Keratinocyte (primary cell): ENCODE measurements around the gene ATP11A. TPM values are rescaled to one million over a fixed set of nuclear protein-coding genes. Genes with fewer than 3 reads are reported as not detected.

Experiments used
- DNase-seq: peaks from one replicate; pipeline ENCODE4 v3.0.0-alpha.2; 2011; ENCODE audit warnings: low read depth, missing footprints, low spot score
- FAIRE-seq: peaks from 2 replicates; lab custom pipeline; 2011; peaks lifted over from hg19 to GRCh38; lab: Jason Lieb, UNC
- H2AFZ ChIP-seq: 2 replicates; pipeline ENCODE4 v1.6.0; 2012; ENCODE audit warnings: low read length, control low read depth, inconsistent platforms; ENCODE audit not compliant: control insufficient read depth
- H3K27ac ChIP-seq: 2 replicates; pipeline ENCODE4 v1.5.1; 2011; ENCODE audit warnings: low read length; ENCODE audit not compliant: control insufficient read depth, insufficient read depth
- H3K27me3 ChIP-seq: 3 replicates; pipeline ENCODE4 v1.6.0; 2011; ENCODE audit warnings: low read length; ENCODE audit not compliant: control insufficient read depth, insufficient read depth; ENCODE audit errors: extremely low read depth
- H3K36me3 ChIP-seq, 2 experiments: 2 replicates in 1 of 2; 3 replicates in 1 of 2; pipeline ENCODE4 v1.5.1; 2011; ENCODE audit warnings: low read length in 2 of 2, mild to moderate bottlenecking in 1 of 2; ENCODE audit not compliant: control insufficient read depth in 2 of 2, insufficient read depth in 2 of 2; ENCODE audit errors: extremely low read depth in 1 of 2
- H3K4me1 ChIP-seq: 3 replicates; pipeline ENCODE4 v1.5.1; 2011; ENCODE audit warnings: low read length; ENCODE audit not compliant: control insufficient read depth, insufficient read depth; ENCODE audit errors: extremely low read depth
- H3K4me2 ChIP-seq: 3 replicates; pipeline ENCODE4 v1.6.0; 2011; ENCODE audit warnings: low read depth, low read length; ENCODE audit not compliant: control insufficient read depth, insufficient read depth; ENCODE audit errors: extremely low read depth
- H3K4me3 ChIP-seq, 3 experiments: fragments of 200-600 bp in 1 of 3; sonication (generic) in 1 of 3; 2 replicates in 2 of 3; 3 replicates in 1 of 3; pipeline ENCODE4 v1.5.1; 2011 to 2016; ENCODE audit warnings: low read length in 3 of 3, mild to moderate bottlenecking in 3 of 3, control low read depth in 2 of 3, inconsistent platforms in 1 of 3, low read depth in 1 of 3, mixed read lengths in 1 of 3, mixed run types in 1 of 3, moderate library complexity in 1 of 3; ENCODE audit not compliant: control insufficient read depth in 2 of 3, insufficient read depth in 2 of 3; ENCODE audit errors: extremely low read depth in 1 of 3
- H3K79me2 ChIP-seq: 2 replicates; pipeline ENCODE4 v1.6.0; 2012; ENCODE audit warnings: low read length; ENCODE audit not compliant: control insufficient read depth, insufficient read depth
- H3K9ac ChIP-seq: 3 replicates; pipeline ENCODE4 v1.6.0; 2011; ENCODE audit warnings: low read length; ENCODE audit not compliant: control insufficient read depth, insufficient read depth; ENCODE audit errors: extremely low read depth
- H3K9me1 ChIP-seq: 3 replicates; pipeline ENCODE4 v1.6.0; 2011; ENCODE audit warnings: low read length; ENCODE audit not compliant: control insufficient read depth, insufficient read depth; ENCODE audit errors: extremely low read depth
- H3K9me3 ChIP-seq: 2 replicates; pipeline ENCODE4 v1.5.1; 2012; ENCODE audit warnings: low read depth, low read length; ENCODE audit not compliant: control insufficient read depth
- H4K20me1 ChIP-seq: 3 replicates; pipeline ENCODE4 v1.6.0; 2011; ENCODE audit warnings: low read length; ENCODE audit not compliant: control insufficient read depth, insufficient read depth; ENCODE audit errors: extremely low read depth
- CTCF ChIP-seq, 3 experiments: IDR thresholded peaks in 1 of 3; conservative IDR thresholded peaks in 1 of 3; optimal IDR thresholded peaks in 1 of 3; 2 replicates in 2 of 3; 3 replicates in 1 of 3; pipeline versions ENCODE3 to v1.5.1; 2011; ENCODE audit warnings: low read length in 3 of 3, mild to moderate bottlenecking in 3 of 3, moderate library complexity in 2 of 3, control low read depth in 1 of 3, inconsistent platforms in 1 of 3; ENCODE audit not compliant: insufficient read depth in 2 of 3; ENCODE audit errors: extremely low read depth in 1 of 3
- EZH2 ChIP-seq: IDR thresholded peaks from one replicate; pipeline ENCODE4 v1.6.1; 2012; ENCODE audit warnings: inconsistent platforms, mild to moderate bottlenecking, low read length, moderate library complexity
- dilution Hi-C: fragments of 300-500 bp; cut with MboI; formaldehyde crosslinking; loops from one replicate; pipeline ENCODE4 v1.7.0; 2020; ENCODE audit warnings: low sequenced_read_pairs; ENCODE audit not compliant: extremely low pct_ligation_motif_present
- polyA plus RNA-seq, 5 experiments: library from polyadenylated mRNA; depleted of rRNA in 3 of 5; stranded (reverse) in 3 of 5; stranded (forward) in 1 of 5; unstranded in 1 of 5; fragments of >200 nt; gene quantifications; 1 replicate in 1 of 5; 2 replicates in 3 of 5; 3 replicates in 1 of 5; pipeline versions ENCODE4 v1.2.1 to v1.2.3, GENCODE V29; 2011 to 2012; ENCODE audit warnings: missing spikeins in 2 of 5, low read depth in 1 of 5, low replicate concordance in 1 of 5

ATP11A gene
- polyA plus RNA-seq, 1 donor (not counting 4 experiments of a cell fraction or from before 2014, with no cell fraction given) = 4.3 TPM

DNA sequence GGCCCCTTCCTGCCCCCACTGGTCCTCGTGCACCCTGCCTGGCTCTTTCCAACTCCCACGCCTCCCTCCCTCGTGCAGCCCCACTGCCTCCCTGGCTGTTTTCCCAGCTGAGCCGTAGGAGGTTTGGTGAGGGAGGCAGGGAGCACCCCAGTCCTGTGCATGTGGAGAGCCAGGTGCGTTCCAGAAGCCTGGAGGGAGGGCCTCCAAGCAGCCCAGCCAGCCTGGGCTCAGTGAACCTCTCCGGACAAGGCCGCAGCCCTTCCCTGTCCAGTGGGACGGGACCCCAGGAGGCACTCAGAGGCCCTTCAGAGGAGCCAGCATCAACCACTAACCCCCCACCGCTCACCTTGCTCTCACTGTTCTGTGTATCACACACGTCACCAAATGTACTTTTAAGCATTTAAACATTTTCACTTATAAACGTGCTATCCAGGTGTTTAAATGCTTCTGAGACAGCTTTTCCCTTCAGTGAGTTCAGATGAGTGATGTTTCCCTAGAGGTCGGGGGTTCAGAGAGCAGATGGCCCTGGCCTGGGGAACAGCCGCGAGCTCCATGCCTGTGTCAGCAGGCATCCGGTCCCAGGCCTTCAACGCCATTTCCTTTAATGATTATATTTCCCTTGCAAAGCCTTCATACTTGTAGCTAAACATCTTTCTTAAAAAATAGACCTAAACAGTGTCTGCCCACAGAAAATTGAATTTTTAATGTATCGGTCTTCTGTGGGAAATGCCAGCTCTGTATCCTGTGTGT lies 122.6 kb downstream of the ATP11A start:
- Histone ChIP-seq H3K9me1 (no peaks in the 10 kb centered on the region), H3K9ac (no peak overlapping the region), H3K9me3 (no peaks in the 10 kb centered on the region), H3K36me3 (peaks cover 4 to 5% of the 10 kb centered on the region in 2 experiments), H2AFZ (no peak overlapping the region), H3K4me2 (no peak overlapping the region), H3K27me3 (no peaks in the 10 kb centered on the region), H3K4me3 (no peak overlapping the region), H3K79me2 (no peaks in the 10 kb centered on the region), H4K20me1 (no peaks in the 10 kb centered on the region), H3K4me1 (no peaks in the 10 kb centered on the region), H3K27ac (no peak overlapping the region)
- dilution Hi-C loops = no loop called here
- TF ChIP-seq CTCF (optimal IDR thresholded peaks at IDR 0.05 in 1 of 3, IDR thresholded peaks at IDR 0.05 in 1 of 3, conservative IDR thresholded peaks at IDR 0.05 in 1 of 3; ENCODE audit: extremely low read depth in 1 of 3, insufficient read depth in 2 of 3, low read length in 3 of 3) = no peak
- TF ChIP-seq EZH2 = no peak
- DNase-seq = no peak
- FAIRE-seq = no peak

DNA sequence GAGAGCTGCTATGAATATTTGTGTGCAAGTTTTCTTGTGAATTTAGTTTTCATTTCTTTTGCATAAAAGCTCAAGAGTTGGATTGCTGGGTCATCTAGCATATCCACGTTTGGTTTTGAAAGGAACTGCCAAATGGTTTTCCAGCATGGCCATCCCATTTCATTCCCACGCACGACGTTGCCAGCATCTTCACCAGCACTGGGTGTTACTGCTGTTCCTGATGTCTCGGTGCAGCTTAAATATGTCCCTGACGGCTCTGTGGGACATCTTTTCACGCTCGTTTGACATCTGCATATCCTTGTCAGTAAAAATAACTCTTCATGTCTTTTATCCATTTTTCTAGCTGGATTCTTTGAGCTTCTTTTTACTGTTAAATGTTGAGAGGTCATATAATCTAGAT lies 123.7 kb downstream of the ATP11A start:
- Histone ChIP-seq H3K4me2 (no peak overlapping the region), H3K9me1 (no peaks in the 10 kb centered on the region), H3K27ac (no peak overlapping the region), H3K4me1 (no peaks in the 10 kb centered on the region), H3K27me3 (no peaks in the 10 kb centered on the region), H3K36me3 (peaks cover 4 to 5% of the 10 kb centered on the region in 2 experiments), H3K9ac (no peak overlapping the region), H2AFZ (no peak overlapping the region), H3K4me3 (no peak overlapping the region), H3K79me2 (no peaks in the 10 kb centered on the region), H4K20me1 (no peaks in the 10 kb centered on the region), H3K9me3 (no peaks in the 10 kb centered on the region)
- DNase-seq = no peak
- FAIRE-seq = no peak
- no peak for TF ChIP-seq CTCF (optimal IDR thresholded peaks at IDR 0.05 in 1 of 3, IDR thresholded peaks at IDR 0.05 in 1 of 3, conservative IDR thresholded peaks at IDR 0.05 in 1 of 3; ENCODE audit: extremely low read depth in 1 of 3, insufficient read depth in 2 of 3, low read length in 3 of 3)
- no peak for TF ChIP-seq EZH2
- dilution Hi-C loops = no loop called here
